ENCODE data around the gene PRKCA. TPM values are rescaled to one million over a fixed set of nuclear protein-coding genes. Genes with fewer than 3 reads are reported as not detected.
"Not testable (repeated sequence)": the region's sequence is repeated elsewhere in the genome, so short reads cannot be mapped to it uniquely, and the experiment has no call there.

Gene PRKCA
- total and polyA plus RNA-seq, 4 donors: 3.0 to 14.1 (median 5.4) TPM

DNA sequence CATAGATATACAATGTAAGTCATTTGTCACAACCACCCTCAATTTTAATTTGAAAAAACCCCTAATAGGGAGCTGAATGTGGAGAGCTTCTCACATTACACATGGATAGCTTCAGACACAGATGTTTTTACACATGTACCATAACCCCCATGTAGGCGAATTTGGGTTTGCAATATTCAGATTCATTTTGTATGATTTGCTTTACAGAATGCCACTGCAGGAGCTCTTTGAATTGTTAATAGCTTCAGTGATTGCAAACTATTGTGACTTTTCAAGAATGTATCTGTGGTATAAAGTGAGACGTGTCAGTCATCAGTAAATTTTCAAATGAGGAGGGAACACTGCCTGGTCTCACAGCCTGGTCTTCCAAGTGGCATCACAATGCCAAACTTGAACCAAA is 419.9 kb downstream of the PRKCA start:
- no peaks in the 10 kb centered on the region for H3K36me3 ChIP-seq (ENCODE audit: control insufficient read depth in 4 of 4, insufficient read depth in 3 of 4, low read depth in 1 of 4, low read length in 3 of 4)

DNA sequence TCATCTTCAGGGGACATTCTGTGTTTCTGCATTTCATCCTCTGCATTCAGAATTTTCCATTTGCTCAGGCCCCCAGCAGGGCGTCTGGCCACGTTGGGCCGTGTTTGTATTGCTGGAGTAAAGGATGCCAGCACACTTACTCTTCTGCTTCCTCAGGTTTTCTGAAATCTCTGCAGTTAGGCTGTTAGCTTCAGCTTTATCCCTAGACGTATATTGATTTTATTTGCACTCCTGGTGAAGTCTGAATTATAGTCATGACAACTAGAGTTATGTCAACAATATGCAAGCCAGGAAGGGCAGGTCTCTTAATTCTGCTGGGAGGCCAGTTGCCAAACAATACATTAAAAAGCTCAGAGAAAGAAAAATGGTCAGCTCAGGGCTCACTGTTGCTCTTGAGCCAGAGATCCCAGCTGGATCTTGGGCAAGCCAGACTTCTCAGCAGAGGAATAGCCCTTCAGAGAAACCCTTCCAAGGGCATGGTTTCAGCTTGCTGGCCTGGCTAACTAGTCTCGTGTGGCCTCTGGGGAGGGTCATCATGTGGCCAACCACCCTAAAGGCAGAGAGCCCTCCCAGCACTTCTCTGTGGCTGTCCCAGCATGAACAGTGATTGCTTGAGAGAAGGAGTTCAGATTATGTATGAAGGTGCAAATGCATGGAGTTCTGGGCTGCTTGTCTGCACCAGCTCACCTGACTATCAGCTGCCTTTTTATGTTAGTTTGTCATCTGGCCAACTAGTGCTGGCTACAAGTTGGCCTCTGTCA is 422.3 kb downstream of the PRKCA start:
- WGBS: 53% methylated on average over 5 of the region's 5 CpGs
- Histone ChIP-seq H3K27ac (ENCODE audit: low read depth in 1 of 2, low read length in 2 of 2) (no peak overlapping the region), H3K4me3 (ENCODE audit: low read depth in 1 of 3, low read length in 3 of 3) (no peak overlapping the region), H3K9me3 (ENCODE audit: control insufficient read depth in 4 of 4, low read length in 3 of 4) (no peaks in the 10 kb centered on the region), H3K36me3 (ENCODE audit: control insufficient read depth in 4 of 4, insufficient read depth in 3 of 4, low read depth in 1 of 4, low read length in 3 of 4) (no peaks in the 10 kb centered on the region), H3K4me1 (ENCODE audit: control insufficient read depth in 4 of 4, insufficient read depth in 4 of 4, low read length in 3 of 4) (peaks cover 0 to 6% (median 4%) of the 10 kb centered on the region in 4 donors), H3K9ac (ENCODE audit: low read depth in 1 of 2, low read length in 2 of 2) (no peak overlapping the region), H3K27me3 (ENCODE audit: control insufficient read depth in 4 of 4, insufficient read depth in 4 of 4, low read length in 3 of 4) (no peaks in the 10 kb centered on the region)
- DNase-seq (ENCODE audit: low spot score): no peak
- TF ChIP-seq EGR1 (IDR thresholded peaks at IDR 0.05; ENCODE audit: low read depth in 2 of 2): no peak
- TF ChIP-seq JUND (IDR thresholded peaks at IDR 0.05): no peak
- TF ChIP-seq, protein P1, sequence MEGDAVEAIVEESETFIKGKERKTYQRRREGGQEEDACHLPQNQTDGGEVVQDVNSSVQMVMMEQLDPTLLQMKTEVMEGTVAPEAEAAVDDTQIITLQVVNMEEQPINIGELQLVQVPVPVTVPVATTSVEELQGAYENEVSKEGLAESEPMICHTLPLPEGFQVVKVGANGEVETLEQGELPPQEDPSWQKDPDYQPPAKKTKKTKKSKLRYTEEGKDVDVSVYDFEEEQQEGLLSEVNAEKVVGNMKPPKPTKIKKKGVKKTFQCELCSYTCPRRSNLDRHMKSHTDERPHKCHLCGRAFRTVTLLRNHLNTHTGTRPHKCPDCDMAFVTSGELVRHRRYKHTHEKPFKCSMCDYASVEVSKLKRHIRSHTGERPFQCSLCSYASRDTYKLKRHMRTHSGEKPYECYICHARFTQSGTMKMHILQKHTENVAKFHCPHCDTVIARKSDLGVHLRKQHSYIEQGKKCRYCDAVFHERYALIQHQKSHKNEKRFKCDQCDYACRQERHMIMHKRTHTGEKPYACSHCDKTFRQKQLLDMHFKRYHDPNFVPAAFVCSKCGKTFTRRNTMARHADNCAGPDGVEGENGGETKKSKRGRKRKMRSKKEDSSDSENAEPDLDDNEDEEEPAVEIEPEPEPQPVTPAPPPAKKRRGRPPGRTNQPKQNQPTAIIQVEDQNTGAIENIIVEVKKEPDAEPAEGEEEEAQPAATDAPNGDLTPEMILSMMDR (IDR thresholded peaks at IDR 0.05; ENCODE audit: low read depth, low read length, missing input control): no peak
- no peak for TF ChIP-seq HNF4G (IDR thresholded peaks at IDR 0.05)
- TF ChIP-seq, protein P2, sequence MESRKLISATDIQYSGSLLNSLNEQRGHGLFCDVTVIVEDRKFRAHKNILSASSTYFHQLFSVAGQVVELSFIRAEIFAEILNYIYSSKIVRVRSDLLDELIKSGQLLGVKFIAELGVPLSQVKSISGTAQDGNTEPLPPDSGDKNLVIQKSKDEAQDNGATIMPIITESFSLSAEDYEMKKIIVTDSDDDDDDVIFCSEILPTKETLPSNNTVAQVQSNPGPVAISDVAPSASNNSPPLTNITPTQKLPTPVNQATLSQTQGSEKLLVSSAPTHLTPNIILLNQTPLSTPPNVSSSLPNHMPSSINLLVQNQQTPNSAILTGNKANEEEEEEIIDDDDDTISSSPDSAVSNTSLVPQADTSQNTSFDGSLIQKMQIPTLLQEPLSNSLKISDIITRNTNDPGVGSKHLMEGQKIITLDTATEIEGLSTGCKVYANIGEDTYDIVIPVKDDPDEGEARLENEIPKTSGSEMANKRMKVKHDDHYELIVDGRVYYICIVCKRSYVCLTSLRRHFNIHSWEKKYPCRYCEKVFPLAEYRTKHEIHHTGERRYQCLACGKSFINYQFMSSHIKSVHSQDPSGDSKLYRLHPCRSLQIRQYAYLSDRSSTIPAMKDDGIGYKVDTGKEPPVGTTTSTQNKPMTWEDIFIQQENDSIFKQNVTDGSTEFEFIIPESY (IDR thresholded peaks at IDR 0.05): no peak
- TF ChIP-seq YY1 (IDR thresholded peaks at IDR 0.05): no peak
- no peak for TF ChIP-seq GABPA (IDR thresholded peaks at IDR 0.05 in 1 of 2, conservative IDR thresholded peaks at IDR 0.05 in 1 of 2)
- no peak for TF ChIP-seq NR2F2 (IDR thresholded peaks at IDR 0.05)
- no peak for TF ChIP-seq TAF1 (conservative IDR thresholded peaks at IDR 0.05)
- TF ChIP-seq FOXA1 (IDR thresholded peaks at IDR 0.05): no peak
- TF ChIP-seq, protein P3, sequence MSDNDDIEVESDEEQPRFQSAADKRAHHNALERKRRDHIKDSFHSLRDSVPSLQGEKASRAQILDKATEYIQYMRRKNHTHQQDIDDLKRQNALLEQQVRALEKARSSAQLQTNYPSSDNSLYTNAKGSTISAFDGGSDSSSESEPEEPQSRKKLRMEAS (IDR thresholded peaks at IDR 0.05): no peak

More for the DNA sequence above, 419.9 kb downstream of the PRKCA start:
- no peak for TF ChIP-seq GABPA (IDR thresholded peaks at IDR 0.05 in 1 of 2, conservative IDR thresholded peaks at IDR 0.05 in 1 of 2)
- TF ChIP-seq NR2F2 (IDR thresholded peaks at IDR 0.05): no peak
- no peak for TF ChIP-seq HNF4G (IDR thresholded peaks at IDR 0.05)
- no peak for TF ChIP-seq SP1 (IDR thresholded peaks at IDR 0.05)
- no peak for TF ChIP-seq TAF1 (conservative IDR thresholded peaks at IDR 0.05)
- TF ChIP-seq, protein P4, sequence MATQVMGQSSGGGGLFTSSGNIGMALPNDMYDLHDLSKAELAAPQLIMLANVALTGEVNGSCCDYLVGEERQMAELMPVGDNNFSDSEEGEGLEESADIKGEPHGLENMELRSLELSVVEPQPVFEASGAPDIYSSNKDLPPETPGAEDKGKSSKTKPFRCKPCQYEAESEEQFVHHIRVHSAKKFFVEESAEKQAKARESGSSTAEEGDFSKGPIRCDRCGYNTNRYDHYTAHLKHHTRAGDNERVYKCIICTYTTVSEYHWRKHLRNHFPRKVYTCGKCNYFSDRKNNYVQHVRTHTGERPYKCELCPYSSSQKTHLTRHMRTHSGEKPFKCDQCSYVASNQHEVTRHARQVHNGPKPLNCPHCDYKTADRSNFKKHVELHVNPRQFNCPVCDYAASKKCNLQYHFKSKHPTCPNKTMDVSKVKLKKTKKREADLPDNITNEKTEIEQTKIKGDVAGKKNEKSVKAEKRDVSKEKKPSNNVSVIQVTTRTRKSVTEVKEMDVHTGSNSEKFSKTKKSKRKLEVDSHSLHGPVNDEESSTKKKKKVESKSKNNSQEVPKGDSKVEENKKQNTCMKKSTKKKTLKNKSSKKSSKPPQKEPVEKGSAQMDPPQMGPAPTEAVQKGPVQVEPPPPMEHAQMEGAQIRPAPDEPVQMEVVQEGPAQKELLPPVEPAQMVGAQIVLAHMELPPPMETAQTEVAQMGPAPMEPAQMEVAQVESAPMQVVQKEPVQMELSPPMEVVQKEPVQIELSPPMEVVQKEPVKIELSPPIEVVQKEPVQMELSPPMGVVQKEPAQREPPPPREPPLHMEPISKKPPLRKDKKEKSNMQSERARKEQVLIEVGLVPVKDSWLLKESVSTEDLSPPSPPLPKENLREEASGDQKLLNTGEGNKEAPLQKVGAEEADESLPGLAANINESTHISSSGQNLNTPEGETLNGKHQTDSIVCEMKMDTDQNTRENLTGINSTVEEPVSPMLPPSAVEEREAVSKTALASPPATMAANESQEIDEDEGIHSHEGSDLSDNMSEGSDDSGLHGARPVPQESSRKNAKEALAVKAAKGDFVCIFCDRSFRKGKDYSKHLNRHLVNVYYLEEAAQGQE (IDR thresholded peaks at IDR 0.05): no peak
- no peak for TF ChIP-seq HNF4A (conservative IDR thresholded peaks at IDR 0.05)
- no peak for TF ChIP-seq EGR1 (IDR thresholded peaks at IDR 0.05; ENCODE audit: low read depth in 2 of 2)
- no peak for TF ChIP-seq JUND (IDR thresholded peaks at IDR 0.05)
- WGBS: 94% methylated on average over 2 of the region's 2 CpGs
- Histone ChIP-seq H3K27me3 (ENCODE audit: control insufficient read depth in 4 of 4, insufficient read depth in 4 of 4, low read length in 3 of 4) (no peaks in the 10 kb centered on the region), H3K4me1 (ENCODE audit: control insufficient read depth in 4 of 4, insufficient read depth in 4 of 4, low read length in 3 of 4) (peaks cover 0 to 6% (median 4%) of the 10 kb centered on the region in 4 donors), H3K9me3 (ENCODE audit: control insufficient read depth in 4 of 4, low read length in 3 of 4) (no peaks in the 10 kb centered on the region), H3K27ac (ENCODE audit: low read depth in 1 of 2, low read length in 2 of 2) (no peak overlapping the region), H3K9ac (ENCODE audit: low read depth in 1 of 2, low read length in 2 of 2) (no peak overlapping the region), H3K4me3 (ENCODE audit: low read depth in 1 of 3, low read length in 3 of 3) (no peak overlapping the region)
- DNase-seq (ENCODE audit: low spot score): no peak

DNA sequence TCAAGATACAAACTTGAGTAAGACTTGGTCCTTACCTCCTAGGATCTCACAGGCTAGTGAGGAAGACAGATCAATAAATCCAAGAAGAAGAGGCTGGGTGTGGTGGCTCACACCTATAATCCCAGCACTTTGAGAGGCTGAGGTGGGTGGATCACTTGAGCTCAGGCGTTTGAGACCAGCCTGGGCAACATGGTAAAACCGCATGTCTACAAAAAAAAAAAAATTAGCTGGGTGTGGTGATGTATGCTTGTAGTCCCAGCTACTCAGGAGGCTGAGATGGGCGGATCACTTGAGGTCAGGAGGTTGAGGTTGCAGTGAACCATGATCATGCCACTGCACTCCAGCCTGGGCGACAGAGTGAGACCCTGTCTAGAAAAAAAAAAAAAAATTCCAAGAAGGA is 423.0 kb downstream of the PRKCA start:
- H3K27me3 ChIP-seq (ENCODE audit: control insufficient read depth in 4 of 4, insufficient read depth in 4 of 4, low read length in 3 of 4); H3K4me1 ChIP-seq (ENCODE audit: control insufficient read depth in 4 of 4, insufficient read depth in 4 of 4, low read length in 3 of 4); DNase-seq (ENCODE audit: low spot score); H3K27ac ChIP-seq (ENCODE audit: low read depth in 1 of 2, low read length in 2 of 2); H3K36me3 ChIP-seq (ENCODE audit: control insufficient read depth in 4 of 4, insufficient read depth in 3 of 4, low read depth in 1 of 4, low read length in 3 of 4); H3K9me3 ChIP-seq (ENCODE audit: control insufficient read depth in 4 of 4, low read length in 3 of 4); H3K4me3 ChIP-seq (ENCODE audit: low read depth in 1 of 3, low read length in 3 of 3); H3K9ac ChIP-seq (ENCODE audit: low read depth in 1 of 2, low read length in 2 of 2): not testable (repeated sequence)
- WGBS: 87% methylated on average over 4 of the region's 4 CpGs

All from liver (tissue), 9 donors.